ENCODE results near the gene FBXO3. TPM values are rescaled to one million over a fixed set of nuclear protein-coding genes. Genes with fewer than 3 reads are reported as not detected.

FBXO3 gene
- polyA plus RNA-seq, 3 donors: 17.5 to 25.2 (median 21.4) TPM

GRCh38 chr11:33704240-33705002 lies 69.9 kb downstream of the FBXO3 start:
- Histone ChIP-seq H3K9me3 (replicated peaks in 1 of 2; ENCODE audit: control insufficient read depth in 1 of 2, insufficient read depth in 1 of 2, low read length in 2 of 2) (no peaks in the 10 kb centered on the region), H4K20me1 (ENCODE audit: insufficient read depth, low read length) (no peaks in the 10 kb centered on the region), H3K4me2 (replicated peaks; ENCODE audit: extremely low read depth, low read length, poor library complexity, severe bottlenecking) (no peak overlapping the region), H3K36me3 (replicated peaks in 1 of 2; ENCODE audit: control insufficient read depth in 1 of 2, insufficient read depth in 2 of 2, low read length in 2 of 2) (no peaks in the 10 kb centered on the region), H3K79me2 (ENCODE audit: insufficient read depth, low read length) (no peaks in the 10 kb centered on the region), H2AFZ (ENCODE audit: insufficient read depth, low read depth, low read length, poor library complexity, severe bottlenecking) (no peak overlapping the region), H3K4me1 (ENCODE audit: control insufficient read depth in 1 of 2, insufficient read depth in 2 of 2, low read length in 2 of 2) (peaks cover 16 to 17% of the 10 kb centered on the region in 2 donors), H3K9ac (ENCODE audit: insufficient read depth, low read length, poor library complexity, severe bottlenecking) (no peak overlapping the region), H3K27ac (ENCODE audit: low read depth in 1 of 2, low read length in 2 of 2) (no peak overlapping the region), H3K27me3 (ENCODE audit: control insufficient read depth in 2 of 2, insufficient read depth in 2 of 2, low read length in 2 of 2) (peaks cover 4 to 8% of the 10 kb centered on the region in 2 donors), H3K4me3 (replicated peaks in 1 of 3; ENCODE audit: low read depth in 2 of 3, low read length in 3 of 3) (no peak overlapping the region)
- TF ChIP-seq CTCF (IDR thresholded peaks at IDR 0.05): no peak
- no peak for DNase-seq
- H3K27ac Mint-ChIP-seq: no peak overlapping the region
- peaks cover 0 to 4% (median 0%) of the 10 kb centered on the region in 7 donors for H3K9me3 Mint-ChIP-seq
- H3K27me3 Mint-ChIP-seq (ENCODE audit: low read depth in 3 of 3): peaks cover 8% of the 10 kb centered on the region in 3 donors
- no peak overlapping the region for H3K4me3 Mint-ChIP-seq
- peaks cover 4 to 5% of the 10 kb centered on the region in 2 donors for H3K36me3 Mint-ChIP-seq
- intact Hi-C loops (cut with micrococcal nuclease): no loop called here
- H3K4me1 Mint-ChIP-seq: peaks cover 19% of the 10 kb centered on the region
- 92% methylated on average over 2 of the region's 7 CpGs for WGBS (ENCODE audit: insufficient coverage)

- intact Hi-C loops (cut with micrococcal nuclease): no loop called here
- Mint-ChIP-seq H3K27ac (no peak overlapping the region), H3K9me3 (peaks cover 0 to 4% (median 0%) of the 10 kb centered on the region in 7 donors), H3K4me1 (peaks cover 21% of the 10 kb centered on the region), H3K36me3 (peaks cover 2% of the 10 kb centered on the region in 2 donors), H3K27me3 (ENCODE audit: low read depth in 3 of 3) (peaks cover 8 to 12% (median 9%) of the 10 kb centered on the region in 3 donors), H3K4me3 (no peak overlapping the region)
- no peak for DNase-seq
- Histone ChIP-seq H3K9me3 (replicated peaks in 1 of 2; ENCODE audit: control insufficient read depth in 1 of 2, insufficient read depth in 1 of 2, low read length in 2 of 2) (no peaks in the 10 kb centered on the region), H3K36me3 (replicated peaks in 1 of 2; ENCODE audit: control insufficient read depth in 1 of 2, insufficient read depth in 2 of 2, low read length in 2 of 2) (no peaks in the 10 kb centered on the region), H2AFZ (ENCODE audit: insufficient read depth, low read depth, low read length, poor library complexity, severe bottlenecking) (no peak overlapping the region), H3K4me3 (replicated peaks in 1 of 3; ENCODE audit: low read depth in 2 of 3, low read length in 3 of 3) (no peak overlapping the region), H3K4me2 (replicated peaks; ENCODE audit: extremely low read depth, low read length, poor library complexity, severe bottlenecking) (no peak overlapping the region), H4K20me1 (ENCODE audit: insufficient read depth, low read length) (no peaks in the 10 kb centered on the region), H3K27ac (ENCODE audit: low read depth in 1 of 2, low read length in 2 of 2) (no peak overlapping the region), H3K9ac (ENCODE audit: insufficient read depth, low read length, poor library complexity, severe bottlenecking) (no peak overlapping the region), H3K4me1 (ENCODE audit: control insufficient read depth in 1 of 2, insufficient read depth in 2 of 2, low read length in 2 of 2) (peaks cover 16 to 18% of the 10 kb centered on the region in 2 donors), H3K27me3 (ENCODE audit: control insufficient read depth in 2 of 2, insufficient read depth in 2 of 2, low read length in 2 of 2) (peaks cover 4 to 15% of the 10 kb centered on the region in 2 donors), H3K79me2 (ENCODE audit: insufficient read depth, low read length) (no peaks in the 10 kb centered on the region)
- WGBS (ENCODE audit: insufficient coverage): 80% methylated on average over 1 of the region's 4 CpGs
- no peak for TF ChIP-seq CTCF (IDR thresholded peaks at IDR 0.05)
Measured at GRCh38 chr11:33703788-33704187, 70.5 kb downstream of the FBXO3 start.
